ENCODE results near the gene SYNGR3.
"Not testable (repeated sequence)": the region's sequence is repeated elsewhere in the genome, so short reads cannot be mapped to it uniquely, and the experiment has no call there.

Gene SYNGR3

GRCh38 chr16:2033057-2033908, 43.5 kb downstream of the SYNGR3 start:
- TF ChIP-seq CTCF (IDR thresholded peaks at IDR 0.05; ENCODE audit: control extremely low read depth, extremely low read depth, low read depth, missing control alignments), result no peak
- no peak for DNase-seq (ENCODE audit: extremely low spot score)
- ChIA-PET CTCF (interaction anchor here (0.8 to 2.4 kb wide), 3 partner anchors 11 to 107 kb away, joined by 4 to 16 read pairs (median 6); no protein-coding TSS in a partner anchor), POLR2A (interaction anchor here (1.1 kb wide), 1 partner anchor 122 kb away, joined by 4 read pairs; the partner anchor contains the start of gene TRAF7)

- POLR2A ChIA-PET, result interaction anchor here (1.1 kb wide), 1 partner anchor 121 kb away, joined by 4 read pairs; the partner anchor contains the start of gene TRAF7
- CTCF ChIA-PET, result not testable (repeated sequence)
These were observed 44.3 kb downstream of the SYNGR3 start for GRCh38 chr16:2033909-2034695.

GRCh38 chr16:2034696-2035430, 45.1 kb downstream of the SYNGR3 start:
- ChIA-PET POLR2A (interaction anchor here (0.6 kb wide), 1 partner anchor 120 kb away, joined by 5 read pairs; the partner anchor contains the start of gene TRAF7), CTCF (no interaction called here)
- TF ChIP-seq CTCF (IDR thresholded peaks at IDR 0.05; ENCODE audit: control extremely low read depth, extremely low read depth, low read depth, missing control alignments), result no peak
- no peak for DNase-seq (ENCODE audit: extremely low spot score)

More at GRCh38 chr16:2033909-2034695, 44.3 kb downstream of the SYNGR3 start:
- DNase-seq (ENCODE audit: extremely low spot score), result not testable (repeated sequence)

GRCh38 chr16:2035431-2036199, 45.8 kb downstream of the SYNGR3 start:
- no peak for TF ChIP-seq CTCF (IDR thresholded peaks at IDR 0.05; ENCODE audit: control extremely low read depth, extremely low read depth, low read depth, missing control alignments)
- DNase-seq (ENCODE audit: extremely low spot score), result no peak
- CTCF ChIA-PET, result interaction anchor here (1.4 kb wide), 1 partner anchor 12 kb away, joined by 3 read pairs; no protein-coding TSS in a partner anchor
- POLR2A ChIA-PET, result interaction anchor here (0.6 kb wide), 1 partner anchor 119 kb away, joined by 5 read pairs; the partner anchor contains the start of gene TRAF7

- TF ChIP-seq CTCF (IDR thresholded peaks at IDR 0.05; ENCODE audit: control extremely low read depth, extremely low read depth, low read depth, missing control alignments), result no peak
- POLR2A ChIA-PET, result interaction anchor here (0.8 kb wide), 1 partner anchor 119 kb away, joined by 3 read pairs; the partner anchor contains the start of gene TRAF7
These were observed 46.6 kb downstream of the SYNGR3 start for GRCh38 chr16:2036200-2036966.

More at GRCh38 chr16:2036200-2036966, 46.6 kb downstream of the SYNGR3 start:
- DNase-seq (ENCODE audit: extremely low spot score), result no peak
- CTCF ChIA-PET, result interaction anchor here (1.4 kb wide), 1 partner anchor 12 kb away, joined by 3 read pairs; no protein-coding TSS in a partner anchor
